ENCODE data around the gene TMEM208.

The TMEM208 gene

GRCh38 chr16:67237396-67238277 lies 10.7 kb downstream of the TMEM208 start:
- no peak for DNase-seq (ENCODE audit: low spot score)

- no peak for DNase-seq (ENCODE audit: low spot score)
Measured at GRCh38 chr16:67238278-67238575, 11.3 kb downstream of the TMEM208 start.

- DNase-seq (ENCODE audit: low spot score) = no peak
Measured at GRCh38 chr16:67238806-67239470, 12.0 kb downstream of the TMEM208 start.

DNA sequence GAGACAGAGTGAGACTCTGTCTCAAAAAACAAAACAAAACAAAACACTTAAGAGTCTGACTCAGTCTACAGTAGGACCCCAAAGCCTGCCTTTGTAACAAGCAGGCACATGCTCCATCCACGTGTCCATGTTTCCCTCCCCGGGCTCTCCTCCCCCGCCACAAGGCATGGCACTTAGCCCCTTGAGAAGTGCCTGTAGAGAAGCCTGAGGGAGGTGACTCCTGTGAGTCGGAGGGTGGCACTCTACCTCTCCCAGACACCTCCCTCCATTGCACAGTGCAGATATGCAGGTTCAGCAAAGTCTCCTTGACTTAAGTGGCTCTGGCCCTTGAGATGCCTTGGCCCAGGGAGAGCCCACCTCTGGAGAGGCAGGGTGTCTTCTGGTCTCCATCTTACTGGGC lies 13.6 kb downstream of the TMEM208 start:
- no peak for DNase-seq (ENCODE audit: low spot score)

DNA sequence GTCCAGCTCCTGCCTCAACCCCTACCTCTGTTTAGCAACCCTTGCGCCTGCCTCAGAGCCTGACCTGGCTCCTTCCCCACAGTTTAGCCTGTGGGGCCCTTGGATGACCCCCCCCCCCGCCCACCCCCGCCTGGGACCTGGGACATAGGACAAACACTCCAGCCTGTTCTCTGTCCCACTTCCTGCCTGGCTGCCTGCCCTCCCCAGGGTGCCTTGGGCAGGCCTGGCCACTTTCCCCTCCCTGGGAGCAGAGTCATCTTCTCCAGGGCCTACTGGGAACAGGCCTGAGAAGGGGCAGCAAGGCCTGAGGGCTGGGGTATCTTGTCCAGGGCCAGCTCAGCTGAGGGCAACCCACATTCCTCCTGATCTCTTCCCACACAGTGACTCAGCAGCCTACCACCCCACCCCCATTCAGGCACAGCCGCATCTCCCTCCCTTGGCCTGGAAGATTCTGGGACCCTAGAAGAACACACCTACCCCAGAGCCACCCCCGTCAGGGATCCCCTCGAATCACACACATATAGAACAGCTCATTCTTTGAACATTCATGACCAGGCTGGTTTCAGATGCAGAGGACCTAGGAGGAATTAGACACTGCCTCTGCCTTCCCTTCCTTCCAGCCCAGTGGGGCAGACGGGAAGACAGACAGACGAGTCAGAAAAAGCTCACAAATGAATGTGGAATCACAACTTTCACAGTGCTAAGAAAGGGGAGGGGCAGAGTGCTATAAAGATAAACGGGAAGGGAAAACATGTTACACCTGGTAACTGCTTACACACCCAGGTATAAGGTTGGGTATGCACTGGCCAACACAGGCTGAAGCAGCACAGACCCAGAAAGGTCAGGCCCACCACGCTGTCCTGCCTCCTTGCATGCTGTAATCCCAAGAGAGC lies 14.3 kb downstream of the TMEM208 start:
- no peak for DNase-seq (ENCODE audit: low spot score)

GRCh38 chr16:67242138-67242730 lies 15.3 kb downstream of the TMEM208 start:
- no peak for DNase-seq (ENCODE audit: low spot score)

GRCh38 chr16:67243481-67243880 lies 16.6 kb downstream of the TMEM208 start:
- no peak for DNase-seq (ENCODE audit: low spot score)

DNA sequence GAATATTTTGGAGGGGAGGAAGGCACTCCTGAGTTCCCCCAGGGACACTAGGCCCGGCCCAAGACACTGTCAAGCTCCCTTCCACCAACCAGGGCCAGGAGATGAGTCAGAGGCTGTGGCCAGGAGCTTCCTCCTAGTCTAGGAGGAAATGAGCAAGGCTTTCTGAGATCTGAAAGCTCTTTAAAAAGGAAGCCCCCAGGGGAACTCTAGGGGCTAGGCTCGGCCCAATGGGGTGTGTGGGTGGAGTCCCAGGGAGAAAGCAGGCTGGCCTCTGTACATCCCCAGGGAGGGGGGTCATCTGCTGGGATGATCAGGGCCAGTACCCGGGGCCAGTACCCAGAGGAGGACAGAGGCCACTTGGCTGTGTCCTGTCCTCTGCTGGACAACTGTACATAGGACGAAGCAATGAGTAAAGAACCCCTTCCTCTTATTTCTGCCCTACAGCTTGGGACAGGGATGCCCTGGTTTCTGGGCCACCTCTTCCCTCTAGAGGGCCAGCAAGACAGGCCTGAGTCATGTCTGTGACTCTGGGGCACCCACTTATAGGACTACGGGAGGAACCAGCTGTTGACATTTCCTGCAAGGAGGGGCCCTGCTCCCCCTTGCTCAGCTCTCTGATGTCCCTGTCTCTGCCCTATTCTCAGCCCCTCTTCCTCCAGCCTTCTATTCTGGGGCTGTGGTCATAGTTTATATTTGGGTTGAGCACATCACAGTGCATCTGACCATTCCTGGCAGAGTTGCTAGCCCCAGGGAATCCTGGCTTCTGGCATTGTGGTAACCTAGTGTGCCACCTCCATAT lies 17.7 kb downstream of the TMEM208 start:
- DNase-seq (ENCODE audit: low spot score) = no peak

GRCh38 chr16:67245186-67245585 lies 18.3 kb downstream of the TMEM208 start:
- no peak for DNase-seq (ENCODE audit: low spot score)

- no peak for DNase-seq (ENCODE audit: low spot score)
Measured at GRCh38 chr16:67245674-67246080, 18.7 kb downstream of the TMEM208 start.

DNA sequence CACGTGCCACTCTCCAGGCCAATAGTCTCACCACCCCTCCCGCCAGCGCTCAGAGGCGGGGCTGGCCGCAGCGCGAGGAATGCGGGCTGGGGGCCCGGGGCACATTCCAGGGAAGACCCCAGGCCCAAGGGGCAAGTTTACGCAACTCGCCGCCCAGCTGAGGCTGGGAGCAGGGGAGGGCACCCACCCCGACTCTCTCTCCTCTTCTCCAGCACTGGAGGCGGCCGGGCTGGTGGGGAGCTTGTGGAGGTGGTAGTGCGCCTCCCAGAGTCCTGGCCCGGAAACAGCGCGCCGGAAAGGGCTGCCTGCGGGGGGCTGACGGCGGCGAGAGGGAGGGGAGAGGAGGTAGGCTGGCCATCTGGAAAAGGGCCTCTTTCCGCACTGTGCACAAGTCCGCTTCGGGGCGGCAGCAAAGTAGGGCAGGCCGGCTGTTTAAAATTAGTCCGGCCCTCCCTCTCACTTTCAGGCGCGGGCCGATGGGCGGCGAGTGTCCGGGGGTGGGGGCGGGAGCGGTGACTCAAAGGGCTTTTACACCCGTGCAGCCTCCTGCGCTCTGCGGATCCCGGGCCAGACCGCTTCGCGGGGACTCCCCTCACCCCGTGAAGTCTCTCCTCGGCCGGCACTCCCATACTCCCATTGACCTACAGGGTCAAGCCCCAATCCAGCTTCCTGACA lies 19.3 kb downstream of the TMEM208 start:
- DNase-seq (ENCODE audit: low spot score) = peak; percentile 81

DNA sequence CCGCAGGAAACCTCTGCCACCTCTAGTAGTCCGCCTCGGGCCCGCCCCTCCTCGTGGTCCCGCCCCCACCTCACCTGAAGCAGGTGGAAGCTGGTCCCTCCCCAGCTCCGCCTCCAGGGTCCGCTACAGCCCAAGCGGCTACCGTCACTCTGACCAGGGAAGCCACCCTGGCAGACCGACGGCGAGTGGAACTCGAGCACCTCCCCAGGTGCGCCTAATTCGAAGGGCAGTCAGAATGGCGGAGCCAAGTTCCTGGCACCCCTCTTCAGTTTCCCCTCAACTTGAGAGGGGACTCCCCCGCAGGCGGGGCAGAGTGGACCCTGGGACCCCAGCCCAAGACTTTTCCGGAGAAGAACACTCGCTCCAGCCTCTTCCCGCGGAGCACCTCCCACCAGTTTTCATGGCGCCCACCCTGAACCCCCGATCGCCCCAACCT lies 19.8 kb downstream of the TMEM208 start:
- DNase-seq (ENCODE audit: low spot score) = no peak

DNA sequence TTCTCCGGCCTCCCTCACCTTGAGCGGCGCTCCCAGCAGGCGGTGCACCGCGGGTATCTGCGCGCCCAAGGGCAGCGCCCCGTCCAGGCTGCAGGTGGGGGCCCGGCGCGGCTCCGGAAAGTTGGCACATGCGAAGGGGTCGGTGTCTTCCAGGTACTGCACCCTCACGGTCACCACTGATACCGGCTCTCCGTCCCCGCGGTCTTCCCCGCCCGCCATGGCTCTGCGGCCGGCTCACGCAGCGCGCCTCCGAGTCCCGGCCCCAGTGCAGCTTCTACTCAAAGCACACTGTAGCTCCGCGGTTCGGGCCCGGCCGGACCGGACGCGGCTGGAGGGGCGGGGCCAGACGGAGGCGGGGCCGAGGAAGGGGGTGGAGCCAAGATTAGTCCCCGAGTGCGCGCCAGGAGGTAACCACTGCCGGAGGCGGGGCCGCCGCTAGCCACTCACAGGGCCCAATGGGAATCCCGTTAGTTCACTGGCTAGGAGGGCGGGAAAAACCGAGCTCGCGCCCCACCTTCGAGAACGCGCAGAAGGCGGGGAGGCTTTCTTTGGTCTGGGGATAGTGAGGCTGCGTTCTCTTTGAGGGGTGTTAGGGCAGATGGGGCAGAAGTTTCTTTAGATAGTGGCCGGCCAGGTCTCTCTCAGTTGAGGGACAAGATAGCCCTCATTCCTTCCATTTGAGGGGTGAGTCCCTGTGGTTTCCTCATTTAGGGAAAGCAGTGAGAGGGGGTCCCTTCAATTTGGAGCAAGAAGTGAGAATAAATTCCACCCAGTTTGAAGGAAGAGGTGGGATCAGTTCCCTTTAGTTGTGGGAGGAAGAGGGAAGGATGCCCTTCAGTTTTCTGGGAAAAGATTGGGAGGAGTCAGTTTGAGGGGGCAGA lies 20.5 kb downstream of the TMEM208 start, which contains the start of gene FHOD1:
Gene FHOD1, minus strand, starts transcription at position 290 of the 881 bp plus-strand sequence. Its CDS starts 71 bp downstream, at position 219.
- peak; percentile 95 for DNase-seq (ENCODE audit: low spot score)

DNA sequence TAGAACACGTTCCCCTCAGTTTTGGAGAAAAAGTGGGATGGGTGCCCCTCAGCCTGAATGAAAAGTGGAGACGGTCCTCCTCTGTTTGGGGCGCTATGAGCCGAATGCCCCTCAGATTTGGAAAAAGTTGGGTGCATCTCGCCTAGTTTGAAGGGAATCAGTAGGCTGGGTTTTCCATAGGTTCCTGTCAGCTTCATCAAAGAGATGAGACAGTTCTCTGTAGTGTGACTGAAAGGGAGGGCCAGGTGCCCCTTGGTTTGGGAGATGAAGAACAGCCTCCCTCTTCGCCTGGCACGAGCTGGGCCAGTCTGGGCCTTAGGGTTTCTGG lies 21.1 kb downstream of the TMEM208 start:
- DNase-seq (ENCODE audit: low spot score) = no peak

- DNase-seq (ENCODE audit: low spot score) = peak; percentile 77
Measured at GRCh38 chr16:67248401-67249177, 21.7 kb downstream of the TMEM208 start, which contains the start of gene SLC9A5. Gene SLC9A5, plus strand, starts transcription at chr16:67248979. Its CDS starts 36 bp downstream, at chr16:67249015.

GRCh38 chr16:67249178-67250044 lies 22.5 kb downstream of the TMEM208 start:
- DNase-seq (ENCODE audit: low spot score) = no peak

DNA sequence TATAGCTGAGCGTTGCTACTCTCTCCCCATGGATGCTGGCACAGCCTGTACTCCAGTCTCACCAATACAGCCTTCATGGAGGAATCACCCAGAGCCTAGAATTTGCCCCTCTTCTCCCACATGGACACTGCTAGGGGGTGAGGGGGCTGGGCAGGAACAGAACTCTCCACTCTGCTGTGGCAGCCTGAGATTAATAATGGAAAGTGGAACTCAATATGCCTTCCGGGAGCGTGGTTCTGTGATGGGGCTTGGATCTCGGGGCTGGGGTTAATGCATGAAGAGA lies 23.1 kb downstream of the TMEM208 start:
- DNase-seq (ENCODE audit: low spot score) = no peak
